Measurements from ENCODE around the gene FKBP11.
A peak's percentile ranks its signal among the peaks of the same experiment; 100 is the strongest.

FKBP11 gene

DNA sequence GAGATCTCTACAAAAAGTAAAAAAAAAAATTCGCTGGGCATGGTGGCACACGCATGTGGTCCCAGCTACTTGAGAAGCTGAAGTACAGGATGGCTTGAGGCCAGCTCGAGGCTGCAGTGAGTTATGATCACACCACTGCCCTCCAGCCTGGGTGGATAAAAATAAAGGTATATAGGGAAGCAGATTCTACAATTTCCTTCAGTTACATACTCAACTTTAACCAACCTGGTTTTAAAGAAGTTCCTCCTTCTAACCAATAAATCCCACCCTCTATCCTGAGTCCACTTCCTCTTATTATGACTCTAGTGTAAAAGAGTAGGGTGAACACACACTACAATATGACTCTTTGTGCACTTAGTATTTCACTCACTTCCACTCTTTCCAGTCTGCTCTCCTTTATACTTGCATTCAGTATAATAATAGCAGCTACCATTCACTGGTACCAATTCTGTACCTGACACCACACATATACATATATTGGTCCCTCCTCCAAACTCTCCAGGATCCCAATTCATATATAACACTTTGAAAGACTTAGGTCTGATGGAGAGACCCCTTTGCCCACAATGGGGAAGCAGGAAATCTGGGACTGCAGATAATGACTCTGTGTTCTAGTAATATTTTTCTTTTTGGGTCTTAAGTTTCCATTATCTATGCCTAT, 29.7 kb upstream of the FKBP11 start:
- Histone ChIP-seq H3K36me3 (ENCODE audit: control insufficient read depth, low read length) (peaks cover 39% of the 10 kb centered on the region), H3K27me3 (ENCODE audit: control insufficient read depth, low read length) (no peaks in the 10 kb centered on the region), H3F3A (ENCODE audit: control insufficient read depth, insufficient read depth) (0 out of 2 replicates have a peak, but pooled peaks cover 4% of the 10 kb centered on the region), H3K79me2 (ENCODE audit: control insufficient read depth, low read length) (peaks cover 62% of the 10 kb centered on the region), H3K9me2 (replicated peaks; ENCODE audit: control insufficient read depth, low read length) (no peaks in the 10 kb centered on the region), H3K9me3 (ENCODE audit: control insufficient read depth, insufficient read depth, low read length) (no peaks in the 10 kb centered on the region), H3K4me1 (ENCODE audit: control insufficient read depth, low read length) (peaks cover 31% of the 10 kb centered on the region), H3K4me3 (ENCODE audit: low read length) (peak overlapping the region; percentile 86; the same call in 1 of the 2 replicates), H4K20me1 (ENCODE audit: control insufficient read depth, insufficient read depth, low read depth, low read length) (peaks cover 3% of the 10 kb centered on the region), H3K4me2 (ENCODE audit: low read length) (peak overlapping the region; percentile 99), H3K27ac (ENCODE audit: low read depth, low read length) (no peak overlapping the region)
- TF ChIP-seq, protein P1, sequence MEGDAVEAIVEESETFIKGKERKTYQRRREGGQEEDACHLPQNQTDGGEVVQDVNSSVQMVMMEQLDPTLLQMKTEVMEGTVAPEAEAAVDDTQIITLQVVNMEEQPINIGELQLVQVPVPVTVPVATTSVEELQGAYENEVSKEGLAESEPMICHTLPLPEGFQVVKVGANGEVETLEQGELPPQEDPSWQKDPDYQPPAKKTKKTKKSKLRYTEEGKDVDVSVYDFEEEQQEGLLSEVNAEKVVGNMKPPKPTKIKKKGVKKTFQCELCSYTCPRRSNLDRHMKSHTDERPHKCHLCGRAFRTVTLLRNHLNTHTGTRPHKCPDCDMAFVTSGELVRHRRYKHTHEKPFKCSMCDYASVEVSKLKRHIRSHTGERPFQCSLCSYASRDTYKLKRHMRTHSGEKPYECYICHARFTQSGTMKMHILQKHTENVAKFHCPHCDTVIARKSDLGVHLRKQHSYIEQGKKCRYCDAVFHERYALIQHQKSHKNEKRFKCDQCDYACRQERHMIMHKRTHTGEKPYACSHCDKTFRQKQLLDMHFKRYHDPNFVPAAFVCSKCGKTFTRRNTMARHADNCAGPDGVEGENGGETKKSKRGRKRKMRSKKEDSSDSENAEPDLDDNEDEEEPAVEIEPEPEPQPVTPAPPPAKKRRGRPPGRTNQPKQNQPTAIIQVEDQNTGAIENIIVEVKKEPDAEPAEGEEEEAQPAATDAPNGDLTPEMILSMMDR (IDR thresholded peaks at IDR 0.05; ENCODE audit: low read depth, low read length, poor library complexity, severe bottlenecking), result no peak
- no peak for TF ChIP-seq EZH2phosphoT487 (IDR thresholded peaks at IDR 0.05; ENCODE audit: borderline replicate concordance, low read length)

DNA sequence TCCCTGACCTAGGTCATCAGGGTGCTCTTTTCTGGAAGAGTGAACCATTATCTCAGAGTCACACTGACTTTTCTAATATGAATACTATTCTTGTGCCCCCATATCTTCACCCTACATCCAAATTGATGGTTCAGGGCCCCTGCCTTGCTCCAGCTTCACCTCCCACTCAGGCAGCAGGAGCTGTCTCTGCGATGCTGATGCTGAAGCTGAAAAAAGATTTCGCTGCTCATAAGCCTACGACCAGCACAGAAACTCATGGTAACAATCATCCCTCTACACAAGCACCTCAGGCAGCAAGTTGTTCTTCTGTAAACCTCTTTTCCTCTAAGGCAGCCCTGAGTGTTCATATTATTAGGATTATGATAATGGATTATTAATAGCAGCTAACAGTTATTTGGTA, 28.8 kb upstream of the FKBP11 start:
- Histone ChIP-seq H3K79me2 (ENCODE audit: control insufficient read depth, low read length) (peaks cover 67% of the 10 kb centered on the region), H3K4me3 (ENCODE audit: low read length) (no peak overlapping the region), H3K27ac (ENCODE audit: low read depth, low read length) (no peak overlapping the region), H3K9me3 (ENCODE audit: control insufficient read depth, insufficient read depth, low read length) (no peaks in the 10 kb centered on the region), H3K27me3 (ENCODE audit: control insufficient read depth, low read length) (no peaks in the 10 kb centered on the region), H3K4me2 (ENCODE audit: low read length) (no peak overlapping the region), H3K4me1 (ENCODE audit: control insufficient read depth, low read length) (peaks cover 31% of the 10 kb centered on the region), H3K36me3 (ENCODE audit: control insufficient read depth, low read length) (peaks cover 41% of the 10 kb centered on the region), H3K9me2 (replicated peaks; ENCODE audit: control insufficient read depth, low read length) (no peaks in the 10 kb centered on the region), H3F3A (ENCODE audit: control insufficient read depth, insufficient read depth) (0 out of 2 replicates have a peak, but pooled peaks cover 4% of the 10 kb centered on the region), H4K20me1 (ENCODE audit: control insufficient read depth, insufficient read depth, low read depth, low read length) (peaks cover 3% of the 10 kb centered on the region)
- TF ChIP-seq, protein P1 (IDR thresholded peaks at IDR 0.05; ENCODE audit: low read depth, low read length, poor library complexity, severe bottlenecking), result no peak
- no peak for TF ChIP-seq EZH2phosphoT487 (IDR thresholded peaks at IDR 0.05; ENCODE audit: borderline replicate concordance, low read length)

DNA sequence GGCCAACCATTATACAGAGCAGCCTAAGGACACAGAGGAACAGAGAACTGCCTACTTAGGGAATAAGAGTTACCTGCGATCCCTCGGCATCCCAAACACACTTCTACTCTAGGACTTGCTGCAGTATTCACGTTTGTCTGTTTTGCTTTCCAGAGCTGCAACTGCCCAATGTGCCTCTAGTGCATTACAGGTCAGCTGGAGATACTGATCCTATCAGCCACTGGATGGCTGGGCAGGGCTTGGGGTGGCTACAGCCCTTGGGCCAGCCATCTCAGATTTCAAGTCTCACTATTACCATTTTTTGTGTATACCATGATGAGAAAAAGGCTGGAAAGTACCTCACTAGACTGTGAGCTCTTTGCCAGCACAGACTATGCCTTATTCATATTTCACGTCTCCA, 27.4 kb upstream of the FKBP11 start:
- H3F3A ChIP-seq (ENCODE audit: control insufficient read depth, insufficient read depth), result no peaks in the 10 kb centered on the region
- no peak overlapping the region for H3K4me2 ChIP-seq (ENCODE audit: low read length)
- TF ChIP-seq EZH2phosphoT487 (IDR thresholded peaks at IDR 0.05; ENCODE audit: borderline replicate concordance, low read length), result no peak
- TF ChIP-seq, protein P1 (IDR thresholded peaks at IDR 0.05; ENCODE audit: low read depth, low read length, poor library complexity, severe bottlenecking), result no peak
- no peaks in the 10 kb centered on the region for H3K9me2 ChIP-seq (replicated peaks; ENCODE audit: control insufficient read depth, low read length)
- H3K4me3 ChIP-seq (ENCODE audit: low read length), result no peak overlapping the region
- H3K27ac ChIP-seq (ENCODE audit: low read depth, low read length), result no peak overlapping the region
- peaks cover 5% of the 10 kb centered on the region for H4K20me1 ChIP-seq (ENCODE audit: control insufficient read depth, insufficient read depth, low read depth, low read length)
- H3K27me3 ChIP-seq (ENCODE audit: control insufficient read depth, low read length), result no peaks in the 10 kb centered on the region
- H3K79me2 ChIP-seq (ENCODE audit: control insufficient read depth, low read length), result peaks cover 77% of the 10 kb centered on the region
- H3K36me3 ChIP-seq (ENCODE audit: control insufficient read depth, low read length), result peaks cover 41% of the 10 kb centered on the region
- no peaks in the 10 kb centered on the region for H3K9me3 ChIP-seq (ENCODE audit: control insufficient read depth, insufficient read depth, low read length)
- peaks cover 21% of the 10 kb centered on the region for H3K4me1 ChIP-seq (ENCODE audit: control insufficient read depth, low read length)

All from DOHH2 (cell line).